Measurements from ENCODE around the gene AGBL3. TPM values are rescaled to one million over a fixed set of nuclear protein-coding genes. Genes with fewer than 3 reads are reported as not detected.
A peak's percentile ranks its signal among the peaks of the same experiment; 100 is the strongest.

Gene AGBL3
- total RNA-seq, 2 experiments from 2014 or later = 2.2 to 3.6 TPM

- ChIA-PET POLR2A (interaction anchor here (0.6 to 3.2 kb wide), 4 partner anchors 13 to 1225 kb away, joined by 3 to 23 read pairs (median 4); partner anchors contain the start of genes TMEM140 and WDR91), CTCF (interaction anchor here (3.2 to 8.7 kb wide), 2 partner anchors 16 to 178 kb away, joined by 17 to 98 read pairs; partner anchors contain the start of genes AGBL3 and TMEM140)
- ATAC-seq (no peak), DNase-seq (no peak)
- H3K9me3 Mint-ChIP-seq (ENCODE audit: insufficient read depth) = peaks cover 16% of the 10 kb centered on the region
- peak overlapping the region; percentile 32 for H3K27ac Mint-ChIP-seq
- peaks cover 86% of the 10 kb centered on the region for H3K36me3 Mint-ChIP-seq (ENCODE audit: low read depth)
- no peaks in the 10 kb centered on the region for H3K27me3 Mint-ChIP-seq (ENCODE audit: low read depth)
- peaks cover 58% of the 10 kb centered on the region for H3K4me1 Mint-ChIP-seq (ENCODE audit: low read depth)
- H3K4me3 Mint-ChIP-seq = no peak overlapping the region
Measured at GRCh38 chr7:135164357-135165061, 178.2 kb downstream of the AGBL3 start.

DNA sequence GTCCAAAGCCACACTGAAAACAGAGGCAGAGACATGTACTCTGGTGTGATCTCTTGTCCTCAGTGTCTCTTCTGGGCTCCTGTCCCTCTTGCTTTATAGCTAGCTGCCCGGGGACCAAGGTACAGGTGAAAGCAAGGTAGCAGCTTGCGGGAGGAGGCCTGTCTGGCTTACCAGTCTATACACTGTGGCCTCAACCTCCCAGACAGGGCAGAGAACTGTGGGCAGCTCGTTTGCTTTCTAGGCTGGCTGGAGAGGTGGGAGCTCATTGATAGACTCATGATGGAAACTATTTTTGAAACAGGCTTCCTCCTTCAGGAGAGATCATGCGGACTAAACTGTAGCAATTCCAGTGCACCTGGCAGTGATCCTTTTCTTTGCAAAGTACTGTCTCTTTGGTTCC is 179.6 kb downstream of the AGBL3 start:
- CTCF ChIA-PET = interaction anchor here (3.2 to 8.7 kb wide), 2 partner anchors 17 to 180 kb away, joined by 17 to 98 read pairs; partner anchors contain the start of genes AGBL3 and TMEM140

DNA sequence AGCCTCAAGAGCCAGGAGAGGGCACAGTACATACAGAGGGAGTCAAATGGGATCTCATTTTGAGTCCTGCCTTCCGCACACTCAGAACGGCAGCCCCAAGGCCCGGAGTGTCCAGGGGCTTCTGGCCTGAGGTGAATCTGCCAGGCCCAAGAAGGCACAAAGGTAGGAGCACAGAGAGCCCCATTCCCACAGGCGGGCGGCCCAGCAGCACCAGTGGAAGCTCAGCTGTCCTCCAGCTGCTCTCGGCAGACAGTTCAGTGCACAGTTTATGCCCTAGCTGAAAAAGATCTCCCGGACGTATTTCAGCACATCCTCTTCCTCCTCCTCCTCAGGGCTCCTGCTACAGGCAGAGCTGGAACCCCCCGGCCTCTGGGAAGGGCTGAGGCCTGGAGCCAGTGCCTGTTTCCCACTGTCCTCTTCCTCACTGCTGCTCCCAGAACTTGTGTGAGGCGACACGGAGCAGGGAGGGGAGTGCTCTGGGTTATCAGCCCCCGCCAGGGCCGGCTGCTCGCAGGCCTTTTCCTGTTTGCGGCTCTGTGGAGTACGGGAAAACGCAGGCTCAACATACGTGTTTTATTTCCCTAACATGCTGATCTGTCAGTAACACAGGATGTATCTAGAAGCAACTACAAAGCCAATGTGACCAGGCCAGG is 180.2 kb downstream of the AGBL3 start:
- peaks cover 14% of the 10 kb centered on the region for H3K9me3 Mint-ChIP-seq (ENCODE audit: insufficient read depth)
- no peak overlapping the region for H3K4me3 Mint-ChIP-seq
- H3K4me1 Mint-ChIP-seq (ENCODE audit: low read depth) = peaks cover 50% of the 10 kb centered on the region
- no peak for ATAC-seq
- no peak for DNase-seq
- H3K27ac Mint-ChIP-seq = peak overlapping the region; percentile 34
- peaks cover 73% of the 10 kb centered on the region for H3K36me3 Mint-ChIP-seq (ENCODE audit: low read depth)
- CTCF ChIA-PET = interaction anchor here (3.2 to 8.7 kb wide), 3 partner anchors 7 to 180 kb away, joined by 17 to 98 read pairs (median 45); partner anchors contain the start of genes AGBL3 and TMEM140
- H3K27me3 Mint-ChIP-seq (ENCODE audit: low read depth) = no peaks in the 10 kb centered on the region
- POLR2A ChIA-PET = interaction anchor here (0.8 to 3.2 kb wide), 2 partner anchors 17 to 18 kb away, joined by 4 to 23 read pairs; partner anchors contain the start of gene TMEM140

More for the DNA sequence above, 179.6 kb downstream of the AGBL3 start:
- no peaks in the 10 kb centered on the region for H3K27me3 Mint-ChIP-seq (ENCODE audit: low read depth)
- H3K4me1 Mint-ChIP-seq (ENCODE audit: low read depth) = peaks cover 51% of the 10 kb centered on the region
- ATAC-seq (no peak), DNase-seq (no peak)
- no peak overlapping the region for H3K4me3 Mint-ChIP-seq
- H3K27ac Mint-ChIP-seq = peak overlapping the region; percentile 18
- peaks cover 79% of the 10 kb centered on the region for H3K36me3 Mint-ChIP-seq (ENCODE audit: low read depth)
- POLR2A ChIA-PET = interaction anchor here (3.2 kb wide), 1 partner anchor 18 kb away, joined by 23 read pairs; the partner anchor contains the start of gene TMEM140
- H3K9me3 Mint-ChIP-seq (ENCODE audit: insufficient read depth) = peaks cover 16% of the 10 kb centered on the region

GRCh38 chr7:135167365-135167917 is 181.1 kb downstream of the AGBL3 start:
- peak overlapping the region; percentile 29 for H3K4me3 Mint-ChIP-seq
- ChIA-PET POLR2A (interaction anchor here (0.5 to 3.7 kb wide), 3 partner anchors 18 to 807 kb away, joined by 3 to 61 read pairs (median 4); partner anchors contain the start of gene TMEM140), CTCF (interaction anchor here (1.4 to 8.7 kb wide), 5 partner anchors 8 to 500 kb away, joined by 4 to 98 read pairs (median 45); partner anchors contain the start of genes AGBL3 and TMEM140)
- ATAC-seq (no peak), DNase-seq (no peak)
- H3K27me3 Mint-ChIP-seq (ENCODE audit: low read depth) = no peaks in the 10 kb centered on the region
- H3K9me3 Mint-ChIP-seq (ENCODE audit: insufficient read depth) = peaks cover 4% of the 10 kb centered on the region
- H3K27ac Mint-ChIP-seq = peak overlapping the region; percentile 72
- peaks cover 63% of the 10 kb centered on the region for H3K36me3 Mint-ChIP-seq (ENCODE audit: low read depth)
- peaks cover 54% of the 10 kb centered on the region for H3K4me1 Mint-ChIP-seq (ENCODE audit: low read depth)

GRCh38 chr7:135168001-135168400 is 181.7 kb downstream of the AGBL3 start:
- Mint-ChIP-seq H3K4me3 (no peak overlapping the region), H3K27ac (peak overlapping the region; percentile 94), H3K4me1 (ENCODE audit: low read depth) (peaks cover 54% of the 10 kb centered on the region), H3K27me3 (ENCODE audit: low read depth) (no peaks in the 10 kb centered on the region), H3K9me3 (ENCODE audit: insufficient read depth) (peaks cover under 1% of the 10 kb centered on the region), H3K36me3 (ENCODE audit: low read depth) (peaks cover 57% of the 10 kb centered on the region)
- ChIA-PET CTCF (interaction anchor here (1.4 to 8.7 kb wide), 5 partner anchors 9 to 501 kb away, joined by 4 to 98 read pairs (median 45); partner anchors contain the start of genes AGBL3 and TMEM140), POLR2A (interaction anchor here (0.6 to 3.7 kb wide), 2 partner anchors 20 to 350 kb away, joined by 3 to 61 read pairs; partner anchors contain the start of gene TMEM140)
- ATAC-seq = no peak
- no peak for DNase-seq

DNA sequence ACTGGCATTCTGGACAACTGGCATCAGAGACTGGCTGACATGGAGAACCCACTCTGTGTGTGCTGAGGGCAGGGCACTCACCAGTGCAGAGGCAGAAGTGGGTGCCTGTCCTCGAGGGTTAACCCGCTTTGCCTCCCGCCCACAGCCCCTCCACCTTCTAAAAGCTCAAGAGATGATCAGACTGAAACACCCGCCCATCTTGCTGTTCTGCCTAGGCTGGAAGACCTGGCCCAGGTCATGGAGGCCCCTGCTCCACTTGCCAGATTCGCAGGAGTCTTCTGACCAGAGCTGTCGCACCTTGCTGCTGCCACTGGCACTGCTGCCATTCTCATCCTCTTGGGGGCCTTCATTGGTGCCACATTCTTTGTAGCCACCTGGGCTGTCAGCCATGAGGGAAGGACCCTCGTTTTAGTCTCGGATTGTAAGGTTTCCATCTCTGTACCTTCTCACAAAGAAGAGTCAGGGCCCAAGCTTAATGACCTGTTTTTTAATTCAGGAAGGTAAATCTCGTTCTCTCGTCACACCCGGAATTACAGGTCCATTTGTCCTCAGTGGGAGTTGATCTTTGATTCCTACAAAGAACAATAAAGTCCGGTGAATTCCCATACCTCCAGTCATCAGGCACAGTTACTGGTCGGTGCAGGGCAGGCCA is 182.3 kb downstream of the AGBL3 start:
- DNase-seq (no peak), ATAC-seq (no peak)
- CTCF ChIA-PET = interaction anchor here (0.9 to 8.7 kb wide), 11 partner anchors 10 to 540 kb away, joined by 3 to 98 read pairs (median 10); partner anchors contain the start of genes AGBL3, TMEM140 and WDR91
- no peaks in the 10 kb centered on the region for H3K27me3 Mint-ChIP-seq (ENCODE audit: low read depth)
- peaks cover 56% of the 10 kb centered on the region for H3K36me3 Mint-ChIP-seq (ENCODE audit: low read depth)
- H3K4me1 Mint-ChIP-seq (ENCODE audit: low read depth) = peaks cover 54% of the 10 kb centered on the region
- no peaks in the 10 kb centered on the region for H3K9me3 Mint-ChIP-seq (ENCODE audit: insufficient read depth)
- POLR2A ChIA-PET = interaction anchor here (0.6 to 3.7 kb wide), 4 partner anchors 8 to 349 kb away, joined by 3 to 61 read pairs (median 8); partner anchors contain the start of gene TMEM140
- peak overlapping the region; percentile 94 for H3K27ac Mint-ChIP-seq
- H3K4me3 Mint-ChIP-seq = peak overlapping the region; percentile 94

GRCh38 chr7:135169141-135169963 is 183.0 kb downstream of the AGBL3 start:
- CTCF ChIA-PET = interaction anchor here (0.7 to 8.7 kb wide), 18 partner anchors 9 to 541 kb away, joined by 3 to 98 read pairs (median 4); partner anchors contain the start of genes AGBL3, BPGM, TMEM140 and WDR91
- peak overlapping the region; percentile 94 for H3K4me3 Mint-ChIP-seq

GRCh38 chr7:135169964-135170273 is 183.6 kb downstream of the AGBL3 start:
- peak overlapping the region; percentile 94 for H3K27ac Mint-ChIP-seq
- DNase-seq (no peak), ATAC-seq (peak; percentile 6)
- H3K36me3 Mint-ChIP-seq (ENCODE audit: low read depth) = peaks cover 44% of the 10 kb centered on the region
- H3K27me3 Mint-ChIP-seq (ENCODE audit: low read depth) = no peaks in the 10 kb centered on the region
- ChIA-PET CTCF (interaction anchor here (0.7 to 8.7 kb wide), 16 partner anchors 9 to 539 kb away, joined by 3 to 98 read pairs (median 6); partner anchors contain the start of genes AGBL3, BPGM, TMEM140 and WDR91), POLR2A (interaction anchor here (0.5 to 3.7 kb wide), 10 partner anchors 9 to 380 kb away, joined by 3 to 61 read pairs (median 4); partner anchors contain the start of genes AGBL3 and TMEM140)
- H3K4me1 Mint-ChIP-seq (ENCODE audit: low read depth) = peaks cover 50% of the 10 kb centered on the region
- peak overlapping the region; percentile 94 for H3K4me3 Mint-ChIP-seq
- no peaks in the 10 kb centered on the region for H3K9me3 Mint-ChIP-seq (ENCODE audit: insufficient read depth)

More at GRCh38 chr7:135169141-135169963, 183.0 kb downstream of the AGBL3 start:
- no peaks in the 10 kb centered on the region for H3K9me3 Mint-ChIP-seq (ENCODE audit: insufficient read depth)
- no peaks in the 10 kb centered on the region for H3K27me3 Mint-ChIP-seq (ENCODE audit: low read depth)
- POLR2A ChIA-PET = interaction anchor here (1.0 to 3.7 kb wide), 7 partner anchors 9 to 183 kb away, joined by 3 to 61 read pairs (median 7); partner anchors contain the start of genes AGBL3 and TMEM140
- H3K4me1 Mint-ChIP-seq (ENCODE audit: low read depth) = peaks cover 50% of the 10 kb centered on the region
- peak overlapping the region; percentile 94 for H3K27ac Mint-ChIP-seq
- ATAC-seq (peak; percentile 42), DNase-seq (peak; percentile 75)
- peaks cover 48% of the 10 kb centered on the region for H3K36me3 Mint-ChIP-seq (ENCODE audit: low read depth)

DNA sequence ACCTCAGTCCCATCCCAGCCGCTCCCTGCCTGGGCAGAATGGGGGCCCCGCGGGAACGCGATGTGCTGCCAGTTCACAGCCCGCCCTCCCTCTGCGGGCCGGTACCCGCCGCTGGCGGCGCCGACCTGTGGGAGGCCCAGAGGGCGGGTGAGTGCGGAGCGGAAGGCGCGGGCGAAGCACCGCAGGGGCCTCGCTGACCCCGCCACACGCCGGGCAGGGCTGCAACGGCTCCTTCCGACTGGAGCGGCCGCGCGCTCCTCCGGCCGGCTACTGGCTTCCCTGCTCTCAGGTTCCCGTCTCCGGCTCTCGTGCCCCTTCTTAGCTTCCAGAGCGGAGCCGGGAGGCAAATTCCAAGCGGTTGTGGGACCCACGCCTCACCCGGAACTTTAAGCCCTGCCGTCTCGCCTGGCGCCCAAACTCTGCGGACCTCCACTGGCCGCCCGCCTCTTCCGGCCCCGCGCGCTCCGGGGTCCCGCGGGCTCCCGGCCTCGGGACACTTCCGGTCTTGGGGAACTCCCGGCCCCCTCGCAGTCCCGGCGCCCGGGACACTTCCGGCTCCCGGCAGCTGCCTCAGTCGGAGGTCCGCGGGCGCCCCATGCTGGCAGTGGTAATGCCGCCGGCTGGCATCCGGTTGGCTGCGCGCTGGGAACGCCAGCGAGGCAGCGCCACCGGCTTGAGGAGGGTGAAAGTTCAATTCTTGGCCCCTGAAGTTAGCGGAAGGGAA is 184.1 kb downstream of the AGBL3 start, which contains the start of gene CYREN:
Gene CYREN, minus strand, starts transcription at position 434 of the 724 bp plus-strand sequence. CDS start 1,785 bp downstream, outside the sequence.
- peak within 1 kb of the TSS; percentile 94 for H3K4me3 Mint-ChIP-seq

More for the DNA sequence above, 184.1 kb downstream of the AGBL3 start, which contains the start of gene CYREN:
- H3K9me3 Mint-ChIP-seq (ENCODE audit: insufficient read depth) = no peaks in the 10 kb centered on the region
- peak within 1 kb of the TSS; percentile 94 for H3K27ac Mint-ChIP-seq
- ChIA-PET POLR2A (interaction anchor here (0.5 to 3.7 kb wide), 12 partner anchors 10 to 776 kb away, joined by 3 to 61 read pairs (median 4); partner anchors contain the start of genes AGBL3, TMEM140 and WDR91), CTCF (interaction anchor here (0.9 to 8.7 kb wide), 21 partner anchors 8 to 622 kb away, joined by 3 to 98 read pairs (median 5); partner anchors contain the start of genes AGBL3, BPGM, TMEM140 and WDR91)
- peak; percentile 92 for DNase-seq
- H3K27me3 Mint-ChIP-seq (ENCODE audit: low read depth) = no peaks in the 10 kb centered on the region
- peak; percentile 82 for ATAC-seq
- H3K4me1 Mint-ChIP-seq (ENCODE audit: low read depth) = peaks cover 50% of the 10 kb centered on the region
- peaks cover 39% of the 10 kb centered on the region for H3K36me3 Mint-ChIP-seq (ENCODE audit: low read depth)
